Effector CD4-positive, alpha-beta T cell (primary cell): Measurements from ENCODE around the gene FBXW5.

ENCODE experiments used
- DNase-seq: peaks from one replicate; pipeline ENCODE4 v3.0.0-alpha.2; 2020

The FBXW5 gene

DNA sequence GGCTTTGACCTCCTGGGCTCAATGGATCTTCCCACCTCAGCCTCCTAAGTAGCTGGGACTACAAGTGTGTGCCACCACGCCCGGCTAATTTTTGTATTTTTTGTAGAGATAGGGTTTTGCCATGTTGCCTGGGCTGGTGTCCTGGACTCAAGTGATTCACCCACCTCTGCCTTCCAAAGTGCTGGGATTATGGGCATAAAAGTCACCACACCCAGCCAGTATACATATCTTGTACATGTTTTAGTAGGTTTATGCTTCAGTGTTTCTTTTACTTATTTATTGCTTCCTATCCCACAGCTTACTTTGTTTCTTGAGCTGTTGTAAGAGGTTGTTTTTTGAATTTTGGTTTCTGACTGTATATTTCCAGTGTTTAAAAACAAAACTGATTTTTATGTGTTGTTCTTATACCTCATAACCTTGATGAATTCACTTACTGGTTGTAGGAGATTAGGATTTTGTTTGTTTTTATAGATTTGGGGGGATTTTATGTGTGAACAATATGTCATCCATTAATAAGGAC lies 12.9 kb downstream of the FBXW5 start:
- no peak for DNase-seq

DNA sequence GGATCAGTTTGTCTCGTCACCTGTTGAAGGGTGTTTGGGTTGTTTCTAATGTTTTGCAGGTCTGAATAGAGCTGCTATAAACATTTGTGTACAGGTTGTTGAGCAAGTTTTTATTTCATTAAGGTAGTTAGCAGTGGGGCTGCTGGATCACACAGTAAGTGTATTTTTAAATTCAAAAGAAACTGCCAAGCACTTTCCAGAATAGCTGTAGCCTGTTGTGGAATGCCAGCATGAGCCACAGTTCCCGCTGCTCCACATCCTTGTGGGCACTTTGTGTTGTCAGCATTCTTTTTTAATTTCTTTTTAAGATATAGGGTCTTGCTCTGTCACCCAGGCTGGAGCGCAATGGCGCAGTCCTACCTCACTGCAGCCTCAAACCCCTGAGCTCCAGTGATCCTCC lies 14.5 kb downstream of the FBXW5 start:
- DNase-seq: no peak

DNA sequence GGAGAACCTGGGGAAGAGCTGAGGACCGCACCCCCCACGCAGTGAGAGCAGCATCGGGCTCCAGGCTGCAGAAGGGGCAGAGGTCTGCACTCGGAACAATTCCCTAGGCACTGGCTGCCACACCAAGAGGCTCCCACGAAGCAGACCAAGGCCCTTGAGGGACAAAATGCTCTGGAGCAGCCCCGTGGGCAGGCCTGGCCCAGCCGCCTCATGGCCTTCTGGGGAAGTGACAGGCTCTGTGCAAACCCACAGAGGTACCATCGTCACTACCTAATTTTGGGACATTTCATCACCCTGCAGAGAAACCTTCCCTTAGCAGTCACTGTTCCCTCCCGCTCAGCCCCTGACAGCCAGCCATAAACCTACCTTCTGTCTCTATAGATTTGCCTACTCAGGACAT lies 15.9 kb downstream of the FBXW5 start:
- DNase-seq: no peak

DNA sequence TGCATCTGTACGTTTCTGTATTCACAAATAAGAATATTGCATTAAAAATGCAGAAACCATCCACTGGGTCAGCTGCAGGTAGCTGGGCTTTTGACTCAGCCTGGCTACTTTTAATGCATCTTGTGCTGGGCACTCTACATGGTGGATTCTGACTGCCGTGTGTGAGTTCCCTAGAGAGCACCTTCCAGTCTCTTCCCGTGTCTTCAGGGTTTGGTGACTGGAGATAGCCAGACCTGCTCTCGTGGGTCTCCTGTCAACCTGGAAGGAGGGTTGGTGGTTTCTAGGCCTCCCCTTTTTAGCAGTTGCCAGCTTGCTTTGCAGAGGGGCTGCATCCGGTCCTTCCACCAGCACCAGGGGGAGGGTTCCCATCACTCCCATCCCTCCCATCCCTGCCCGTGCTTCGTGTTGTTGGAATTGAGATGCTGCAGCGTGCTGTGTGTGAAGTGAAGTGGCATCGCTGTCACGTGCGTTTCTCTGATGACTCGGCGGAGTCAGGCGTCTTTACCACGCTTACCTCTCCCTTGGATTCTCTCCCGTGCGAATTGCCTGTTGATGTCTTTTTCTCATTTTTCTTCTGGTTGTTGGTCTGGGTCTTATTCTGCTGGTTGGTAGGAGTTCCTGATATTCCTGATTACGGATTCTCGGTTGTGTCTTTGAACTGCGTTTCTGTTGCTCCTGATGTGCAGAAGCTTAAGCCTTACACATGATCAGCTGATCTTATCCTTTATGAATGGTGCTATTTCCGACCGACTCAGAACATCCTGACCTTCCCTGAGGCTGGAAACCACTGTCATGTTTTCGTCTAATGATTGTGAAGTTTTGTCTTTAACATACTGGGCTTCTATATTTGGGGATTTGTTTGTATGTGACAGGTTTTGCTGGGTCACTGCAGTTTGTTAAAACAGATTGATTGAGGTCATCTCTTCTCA lies 16.9 kb downstream of the FBXW5 start:
- no peak for DNase-seq

- no peak for DNase-seq
Observed at GRCh38 chr9:136926749-136927148, 17.8 kb downstream of the FBXW5 start.

- no peak for DNase-seq
Observed at GRCh38 chr9:136926154-136926704, 18.3 kb downstream of the FBXW5 start.

DNA sequence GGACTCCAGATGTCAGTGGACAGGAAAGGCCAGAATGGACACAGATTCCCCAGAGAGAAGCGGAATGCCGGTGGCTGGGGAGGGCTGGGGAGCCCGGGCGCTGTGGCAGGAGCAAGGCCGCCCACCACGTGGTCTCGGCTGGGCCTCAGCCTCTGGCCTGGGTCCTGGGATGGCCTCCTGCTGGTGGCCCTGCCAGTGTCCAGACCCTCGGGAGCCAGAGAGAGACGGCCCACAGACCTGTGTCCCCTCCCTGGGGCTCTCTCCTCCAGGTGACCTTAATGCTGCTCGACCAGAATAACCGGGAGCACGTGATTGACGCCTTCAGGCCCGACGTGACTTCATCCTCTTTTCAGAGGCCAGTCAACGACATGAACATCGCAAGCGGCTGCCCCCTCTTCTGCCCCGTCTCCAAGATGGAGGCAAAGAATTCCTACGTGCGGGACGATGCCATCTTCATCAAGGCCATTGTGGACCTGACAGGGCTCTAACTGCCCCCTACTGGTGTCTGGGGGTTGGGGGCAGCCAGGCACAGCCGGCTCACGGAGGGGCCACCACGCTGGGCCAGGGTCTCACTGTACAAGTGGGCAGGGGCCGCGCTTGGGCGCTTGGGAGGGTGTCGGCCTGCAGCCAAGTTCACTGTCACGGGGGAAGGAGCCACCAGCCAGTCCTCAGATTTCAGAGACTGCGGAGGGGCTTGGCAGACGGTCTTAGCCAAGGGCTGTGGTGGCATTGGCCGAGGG lies 19.0 kb downstream of the FBXW5 start:
- DNase-seq: no peak

DNA sequence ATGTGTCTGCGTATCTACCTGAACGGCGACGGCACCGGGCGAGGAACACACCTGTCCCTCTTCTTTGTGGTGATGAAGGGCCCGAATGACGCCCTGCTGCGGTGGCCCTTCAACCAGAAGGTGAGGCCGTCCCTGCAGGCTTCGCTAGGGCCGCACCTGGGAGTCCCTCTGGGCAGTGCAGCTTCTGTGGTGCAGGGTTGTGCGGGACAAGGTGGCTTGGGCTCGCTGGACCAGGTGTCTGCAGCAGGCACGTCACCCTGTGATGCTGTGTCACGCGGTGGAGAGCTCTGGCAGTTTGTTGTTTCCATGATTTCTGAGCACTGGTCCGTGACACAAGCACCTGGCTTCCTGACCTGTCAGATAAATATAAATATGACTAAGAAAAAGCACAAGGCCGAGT lies 20.7 kb downstream of the FBXW5 start:
- no peak for DNase-seq

DNA sequence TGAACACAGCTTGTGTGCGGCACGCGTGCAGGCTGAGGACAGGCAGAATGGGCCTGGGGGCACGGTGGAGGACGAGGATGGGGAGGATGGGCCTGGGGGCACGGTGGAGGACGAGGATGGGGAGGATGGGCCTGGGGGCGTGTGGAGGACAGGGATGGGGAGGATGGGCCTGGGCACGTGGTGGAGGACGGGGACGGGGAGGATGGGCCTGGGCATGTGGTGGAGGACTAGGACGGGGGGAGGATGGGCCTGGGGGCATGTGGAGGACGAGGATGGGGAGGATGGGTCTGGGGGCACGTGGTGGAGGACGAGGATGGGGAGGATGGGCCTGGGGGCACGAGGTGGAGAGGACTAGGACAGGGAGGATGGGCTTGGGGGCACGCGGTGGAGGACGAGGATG lies 22.0 kb downstream of the FBXW5 start:
- no peak for DNase-seq

DNA sequence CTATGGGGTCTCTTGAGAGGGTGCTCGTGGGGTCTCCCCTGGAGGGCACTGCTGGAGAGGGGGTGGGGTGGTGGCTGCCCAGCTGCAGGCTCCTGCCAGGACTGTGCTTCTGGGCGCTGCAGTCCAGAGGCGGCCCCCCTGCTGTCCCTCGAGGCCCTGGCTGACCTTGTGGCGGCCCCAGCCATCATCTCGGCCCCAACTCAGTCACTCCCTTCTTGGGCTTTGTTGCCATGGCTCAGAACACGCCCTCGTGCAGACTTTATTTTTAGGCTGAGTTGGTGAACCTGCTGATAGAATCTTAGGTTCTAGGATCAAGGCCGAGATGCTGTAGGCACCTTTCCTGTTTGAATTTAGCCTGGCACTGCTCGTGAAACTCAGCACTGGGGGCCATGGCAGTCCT lies 22.8 kb downstream of the FBXW5 start:
- no peak for DNase-seq

DNA sequence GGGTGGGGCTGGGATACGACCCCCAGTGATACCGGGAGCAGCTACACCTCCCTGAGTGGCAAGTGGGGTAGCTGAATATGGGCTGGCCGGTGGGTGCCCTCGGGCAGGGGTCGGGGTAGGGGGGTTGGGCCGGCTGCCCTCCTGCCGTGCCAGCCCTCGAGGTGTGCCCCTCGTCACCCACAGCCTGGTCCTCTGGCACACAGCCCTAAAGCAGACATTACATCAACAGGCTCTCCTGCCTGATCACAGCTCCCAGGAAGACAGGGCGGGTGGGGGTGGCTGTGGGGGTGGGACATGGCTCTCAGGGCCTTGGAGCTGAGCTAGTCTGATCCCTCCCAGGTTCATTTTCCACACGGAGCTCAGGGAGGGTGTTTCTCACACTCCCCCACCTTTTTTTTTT lies 23.2 kb downstream of the FBXW5 start:
- no peak for DNase-seq

DNA sequence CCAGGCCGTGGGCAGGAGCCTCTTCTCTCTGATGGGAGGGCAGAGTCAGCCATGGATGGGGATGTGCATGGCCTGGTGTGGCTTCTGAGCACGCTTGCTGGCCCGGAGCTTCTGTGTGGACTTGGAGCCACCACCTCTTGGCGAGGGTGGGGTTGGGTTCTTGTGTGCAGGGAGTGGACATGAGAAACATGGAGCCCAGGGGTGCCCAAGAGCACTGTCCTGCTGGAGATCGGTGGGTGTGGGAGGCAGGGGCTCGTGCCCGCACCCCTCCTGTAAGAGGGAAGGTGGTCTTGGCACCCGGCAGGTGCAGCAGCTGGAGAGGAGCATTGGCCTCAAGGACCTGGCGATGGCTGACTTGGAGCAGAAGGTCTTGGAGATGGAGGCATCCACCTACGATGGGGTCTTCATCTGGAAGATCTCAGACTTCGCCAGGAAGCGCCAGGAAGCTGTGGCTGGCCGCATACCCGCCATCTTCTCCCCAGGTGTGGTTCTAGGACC lies 23.8 kb downstream of the FBXW5 start:
- no peak for DNase-seq

DNA sequence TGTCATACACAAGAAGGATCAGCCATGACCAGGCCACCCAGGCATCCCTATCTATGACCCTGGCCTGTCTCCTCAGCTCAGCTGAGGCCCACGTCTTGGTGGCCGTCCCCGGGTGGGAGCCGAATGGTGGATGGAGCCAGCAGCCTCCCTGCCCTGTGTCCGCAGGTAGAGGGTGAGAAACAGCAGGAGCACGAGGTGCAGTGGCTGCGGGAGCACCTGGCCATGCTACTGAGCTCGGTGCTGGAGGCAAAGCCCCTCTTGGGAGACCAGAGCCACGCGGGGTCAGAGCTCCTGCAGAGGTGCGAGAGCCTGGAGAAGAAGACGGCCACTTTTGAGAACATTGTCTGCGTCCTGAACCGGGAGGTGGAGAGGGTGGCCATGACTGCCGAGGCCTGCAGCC lies 24.5 kb downstream of the FBXW5 start:
- no peak for DNase-seq

DNA sequence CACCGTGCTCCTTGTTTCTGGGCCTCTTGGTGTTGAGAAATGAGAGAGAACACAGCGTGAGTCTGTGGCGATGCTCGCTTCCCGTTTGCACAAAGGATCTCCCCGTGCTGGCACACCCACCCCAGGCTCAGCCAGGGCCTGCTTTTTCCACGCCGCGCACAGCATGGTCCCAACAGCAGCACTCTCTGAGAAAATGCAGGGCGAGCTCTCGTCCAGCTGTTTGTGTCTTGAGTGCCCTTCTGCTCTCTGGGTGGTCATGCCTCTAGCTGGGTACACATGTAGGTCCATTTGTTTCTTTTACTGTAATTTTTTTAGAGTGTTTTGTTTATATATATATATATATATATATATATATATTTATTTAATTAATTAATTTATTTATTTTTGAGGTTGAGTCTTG lies 26.6 kb downstream of the FBXW5 start:
- no peak for DNase-seq

DNA sequence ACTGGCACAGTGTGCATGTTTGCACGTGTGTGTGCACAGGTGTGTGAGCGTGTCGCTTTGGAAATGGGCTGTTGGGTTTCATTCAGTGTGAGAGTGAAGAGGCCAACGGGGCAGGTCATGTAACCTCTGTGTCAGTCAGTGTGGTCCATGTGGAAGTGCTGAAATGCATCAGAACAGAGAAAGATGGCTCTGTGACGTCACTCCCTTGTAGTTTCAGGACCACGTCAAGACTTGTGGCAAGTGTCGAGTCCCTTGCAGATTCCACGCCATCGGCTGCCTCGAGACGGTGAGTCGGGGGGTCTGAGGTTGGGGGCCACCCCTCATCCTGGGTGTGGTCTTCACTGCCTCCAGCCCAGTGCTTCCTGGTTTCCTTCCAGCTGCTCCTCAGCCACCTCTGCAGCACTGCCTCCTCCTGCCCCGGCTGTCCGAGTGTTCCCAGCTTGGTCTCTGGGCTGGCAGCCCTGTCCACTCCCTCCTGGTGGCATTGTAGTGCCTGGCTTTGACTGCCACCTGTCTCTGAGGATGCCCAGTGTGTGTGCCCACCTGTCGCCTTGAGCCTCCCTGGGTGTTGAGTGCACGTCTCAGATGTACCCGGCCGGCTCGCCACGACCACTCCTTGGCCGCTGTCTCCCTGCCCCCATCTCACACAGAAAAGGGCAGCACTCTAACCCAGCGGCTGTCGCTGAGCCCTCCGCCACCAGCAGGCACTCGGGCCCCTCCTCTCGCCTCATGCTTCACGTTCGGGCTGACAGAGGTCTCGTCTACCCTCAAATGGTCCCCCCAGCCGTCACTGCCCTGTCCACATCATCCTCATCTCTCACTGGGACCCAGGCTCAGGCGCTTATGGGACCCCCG lies 28.0 kb downstream of the FBXW5 start:
- DNase-seq: no peak

GRCh38 chr9:136915632-136916329 lies 28.8 kb downstream of the FBXW5 start:
- DNase-seq: no peak

DNA sequence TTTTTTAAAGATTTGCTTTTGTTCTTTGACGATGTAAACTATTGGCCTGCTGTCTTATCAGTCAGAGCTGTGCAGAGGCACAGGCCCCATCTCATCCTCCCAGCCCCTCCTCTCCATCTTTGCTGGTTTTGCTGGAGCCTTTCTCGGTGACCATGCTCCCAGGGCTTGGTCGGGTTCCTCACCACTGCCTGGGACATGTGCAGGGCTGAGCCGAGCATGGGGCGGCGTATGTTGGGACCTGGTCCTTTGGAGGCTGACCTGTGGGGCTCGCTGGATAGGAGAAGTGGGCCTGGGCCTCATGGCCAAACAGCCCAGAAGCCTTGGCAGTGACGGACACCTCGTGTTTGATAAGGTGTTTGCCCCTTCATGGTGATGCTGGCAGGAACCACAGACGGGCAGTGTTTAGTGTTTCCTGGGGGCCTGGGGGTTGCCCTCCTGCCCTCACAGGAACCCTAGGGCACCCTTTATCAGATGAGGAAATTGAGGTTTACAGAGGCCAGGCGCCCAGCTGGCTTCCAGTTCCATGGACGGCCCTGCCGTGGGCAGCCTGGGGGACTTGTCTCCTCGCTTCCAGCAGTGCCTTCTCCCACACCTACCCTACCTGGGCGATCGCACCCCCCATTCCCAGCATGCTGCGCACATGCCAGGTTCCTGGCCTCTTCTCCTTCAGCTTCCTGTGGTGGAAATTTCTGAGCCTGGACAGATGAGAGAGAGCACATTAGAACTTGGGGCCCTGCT lies 30.7 kb downstream of the FBXW5 start:
- DNase-seq: no peak

GRCh38 chr9:136910901-136911245 lies 33.7 kb downstream of the FBXW5 start:
- no peak for DNase-seq

GRCh38 chr9:136910197-136910900 lies 34.2 kb downstream of the FBXW5 start:
- no peak for DNase-seq
